ENCODE results near the gene PRKACA. TPM values are rescaled to one million over a fixed set of nuclear protein-coding genes. Genes with fewer than 3 reads are reported as not detected.

Gene PRKACA
- total RNA-seq, 2 donors from 2014 or later = 93.2 to 107 TPM

- TF ChIP-seq CTCF (IDR thresholded peaks at IDR 0.05) = peak; percentile 22
- no peaks in the 10 kb centered on the region for H3K27me3 ChIP-seq (replicated peaks; ENCODE audit: insufficient read depth)
- H3K27ac ChIP-seq = peak overlapping the region; percentile 83 to 87
- peaks cover 3 to 20% of the 10 kb centered on the region in 2 donors for H3K4me1 ChIP-seq (ENCODE audit: control insufficient read depth in 1 of 2, low read depth in 2 of 2)
- ATAC-seq (ENCODE audit: insufficient number of reproducible peaks, low FRiP score, low read depth) (peak; percentile 47), DNase-seq (ENCODE audit: low spot score) (no peak)
- peaks cover 7% of the 10 kb centered on the region for H3K9me3 ChIP-seq
- peaks cover 18% of the 10 kb centered on the region for H3K36me3 ChIP-seq
- H3K4me3 ChIP-seq = peak overlapping the region; percentile 75
Measured at GRCh38 chr19:14091081-14091812, 26.3 kb downstream of the PRKACA start.

DNA sequence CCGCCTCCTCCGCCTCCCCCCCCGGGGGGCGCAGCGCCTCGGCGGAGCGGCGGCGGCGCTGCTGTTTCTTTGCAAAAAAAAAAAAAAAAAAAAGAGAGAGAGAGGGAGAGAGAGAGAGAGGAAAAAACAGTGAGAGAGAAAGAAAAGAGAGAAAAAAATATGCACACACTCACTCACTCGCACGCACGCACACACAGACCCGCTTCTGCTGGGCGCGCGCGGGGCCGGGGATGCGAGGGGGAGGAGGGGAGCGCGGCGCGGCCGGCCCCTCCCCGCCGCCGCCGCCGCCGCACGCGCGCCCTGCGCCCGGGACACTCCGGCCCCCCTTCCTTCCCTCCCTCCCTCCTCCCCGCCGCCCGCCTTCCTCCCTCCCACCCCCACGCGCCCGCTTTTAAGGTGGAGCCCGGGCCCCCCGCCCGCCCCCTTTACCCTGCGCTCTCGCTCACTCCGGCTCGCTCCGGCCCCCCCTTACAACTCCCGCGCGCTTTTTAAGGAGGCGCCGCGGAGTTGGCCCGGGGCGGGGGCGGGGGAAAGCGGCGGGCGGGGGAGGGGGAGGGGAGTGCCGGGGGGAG is 27.0 kb downstream of the PRKACA start, which contains the start of gene SAMD1:
TSS of gene SAMD1 (minus strand) at position 243 of the 572 bp plus-strand sequence.
- Histone ChIP-seq H3K27me3 (replicated peaks; ENCODE audit: insufficient read depth) (no peaks in the 10 kb centered on the region), H3K9me3 (peaks cover 7% of the 10 kb centered on the region), H3K4me1 (ENCODE audit: control insufficient read depth in 1 of 2, low read depth in 2 of 2) (peaks cover 3 to 20% of the 10 kb centered on the region in 2 donors), H3K4me3 (peak within 1 kb of the TSS; percentile 75), H3K36me3 (peaks cover 16% of the 10 kb centered on the region), H3K27ac (peak within 1 kb of the TSS; percentile 83 to 87)
- ATAC-seq (ENCODE audit: insufficient number of reproducible peaks, low FRiP score, low read depth) = peak; percentile 31
- peak; percentile 78 for DNase-seq (ENCODE audit: low spot score)
- no peak for TF ChIP-seq CTCF (IDR thresholded peaks at IDR 0.05)

GRCh38 chr19:14089662-14090508 is 27.7 kb downstream of the PRKACA start:
- peak overlapping the region; percentile 58 to 61 for H3K27ac ChIP-seq
- peaks cover 11% of the 10 kb centered on the region for H3K36me3 ChIP-seq
- H3K9me3 ChIP-seq = peaks cover 7% of the 10 kb centered on the region
- H3K4me1 ChIP-seq (ENCODE audit: control insufficient read depth in 1 of 2, low read depth in 2 of 2) = peaks cover 3 to 20% of the 10 kb centered on the region in 2 donors
- H3K4me3 ChIP-seq = peak overlapping the region; percentile 75
- ATAC-seq (ENCODE audit: insufficient number of reproducible peaks, low FRiP score, low read depth) (no peak), DNase-seq (ENCODE audit: low spot score) (no peak)
- H3K27me3 ChIP-seq (replicated peaks; ENCODE audit: insufficient read depth) = no peaks in the 10 kb centered on the region
- TF ChIP-seq CTCF (IDR thresholded peaks at IDR 0.05) = no peak

DNA sequence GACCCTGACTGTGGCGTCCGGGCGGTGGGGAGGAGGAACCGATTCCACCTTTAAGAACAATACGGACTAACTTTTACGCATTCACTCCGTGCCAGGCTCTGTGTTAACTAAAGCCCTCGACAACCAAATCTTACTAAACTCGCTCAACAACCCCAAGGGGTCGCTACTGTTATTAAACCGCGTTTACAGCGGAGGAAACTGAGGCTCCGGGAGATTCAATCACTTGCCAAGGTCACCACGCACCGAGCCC is 28.2 kb downstream of the PRKACA start:
- no peak for DNase-seq (ENCODE audit: low spot score)
- Histone ChIP-seq H3K4me1 (ENCODE audit: control insufficient read depth in 1 of 2, low read depth in 2 of 2) (peaks cover 3 to 20% of the 10 kb centered on the region in 2 donors), H3K36me3 (peaks cover 11% of the 10 kb centered on the region), H3K27ac (peak overlapping the region in 1 of 2 donors; percentile 38), H3K27me3 (replicated peaks; ENCODE audit: insufficient read depth) (no peaks in the 10 kb centered on the region), H3K4me3 (peak overlapping the region; percentile 70), H3K9me3 (peaks cover 7% of the 10 kb centered on the region)
- ATAC-seq (ENCODE audit: insufficient number of reproducible peaks, low FRiP score, low read depth) = no peak
- TF ChIP-seq CTCF (IDR thresholded peaks at IDR 0.05) = no peak

All from thoracic aorta (tissue), 2 donors.